ENCODE results near the gene CYP2A7. TPM values are rescaled to one million over a fixed set of nuclear protein-coding genes. Genes with fewer than 3 reads are reported as not detected.
"Not testable (repeated sequence)": the region's sequence is repeated elsewhere in the genome, so short reads cannot be mapped to it uniquely, and the experiment has no call there.

CYP2A7 gene
- not detected in 2 replicates for total RNA-seq
- long read RNA-seq, result 0 reads

GRCh38 chr19:40882062-40882461 lies at the start of gene CYP2A7:
CYP2A7 (minus strand) TSS chr19:40882231; CDS start chr19:40882210, 21 bp downstream.
- H3K4me1 Mint-ChIP-seq (ENCODE audit: unreplicated experiment); H3K27me3 Mint-ChIP-seq (ENCODE audit: unreplicated experiment); H3K36me3 Mint-ChIP-seq (ENCODE audit: unreplicated experiment); H3K4me3 Mint-ChIP-seq (ENCODE audit: unreplicated experiment); H3K9me3 Mint-ChIP-seq (ENCODE audit: unreplicated experiment); H3K27ac Mint-ChIP-seq (ENCODE audit: unreplicated experiment); DNase-seq (ENCODE audit: extremely low spot score, unreplicated experiment): not testable (repeated sequence)

- not testable (repeated sequence) for H3K36me3 Mint-ChIP-seq (ENCODE audit: unreplicated experiment)
- peaks cover 12% of the 10 kb centered on the region for H3K27me3 Mint-ChIP-seq (ENCODE audit: unreplicated experiment)
Measured at GRCh38 chr19:40930799-40931198, 48.8 kb upstream of the CYP2A7 start.

GRCh38 chr19:40929942-40930341 lies 47.9 kb upstream of the CYP2A7 start:
- not testable (repeated sequence) for H3K4me1 Mint-ChIP-seq (ENCODE audit: unreplicated experiment); H3K36me3 Mint-ChIP-seq (ENCODE audit: unreplicated experiment); H3K27ac Mint-ChIP-seq (ENCODE audit: unreplicated experiment); DNase-seq (ENCODE audit: extremely low spot score, unreplicated experiment); H3K4me3 Mint-ChIP-seq (ENCODE audit: unreplicated experiment); H3K9me3 Mint-ChIP-seq (ENCODE audit: unreplicated experiment)
- H3K27me3 Mint-ChIP-seq (ENCODE audit: unreplicated experiment), result peaks cover 12% of the 10 kb centered on the region

More at GRCh38 chr19:40930799-40931198, 48.8 kb upstream of the CYP2A7 start:
- not testable (repeated sequence) for H3K9me3 Mint-ChIP-seq (ENCODE audit: unreplicated experiment); DNase-seq (ENCODE audit: extremely low spot score, unreplicated experiment); H3K4me1 Mint-ChIP-seq (ENCODE audit: unreplicated experiment); H3K27ac Mint-ChIP-seq (ENCODE audit: unreplicated experiment); H3K4me3 Mint-ChIP-seq (ENCODE audit: unreplicated experiment)

- Mint-ChIP-seq H3K27ac (ENCODE audit: unreplicated experiment) (no peak overlapping the region), H3K4me3 (ENCODE audit: unreplicated experiment) (no peak overlapping the region), H3K4me1 (ENCODE audit: unreplicated experiment) (no peaks in the 10 kb centered on the region), H3K27me3 (ENCODE audit: unreplicated experiment) (peaks cover 12% of the 10 kb centered on the region), H3K9me3 (ENCODE audit: unreplicated experiment) (no peaks in the 10 kb centered on the region), H3K36me3 (ENCODE audit: unreplicated experiment) (no peaks in the 10 kb centered on the region)
- TF ChIP-seq, protein P1, sequence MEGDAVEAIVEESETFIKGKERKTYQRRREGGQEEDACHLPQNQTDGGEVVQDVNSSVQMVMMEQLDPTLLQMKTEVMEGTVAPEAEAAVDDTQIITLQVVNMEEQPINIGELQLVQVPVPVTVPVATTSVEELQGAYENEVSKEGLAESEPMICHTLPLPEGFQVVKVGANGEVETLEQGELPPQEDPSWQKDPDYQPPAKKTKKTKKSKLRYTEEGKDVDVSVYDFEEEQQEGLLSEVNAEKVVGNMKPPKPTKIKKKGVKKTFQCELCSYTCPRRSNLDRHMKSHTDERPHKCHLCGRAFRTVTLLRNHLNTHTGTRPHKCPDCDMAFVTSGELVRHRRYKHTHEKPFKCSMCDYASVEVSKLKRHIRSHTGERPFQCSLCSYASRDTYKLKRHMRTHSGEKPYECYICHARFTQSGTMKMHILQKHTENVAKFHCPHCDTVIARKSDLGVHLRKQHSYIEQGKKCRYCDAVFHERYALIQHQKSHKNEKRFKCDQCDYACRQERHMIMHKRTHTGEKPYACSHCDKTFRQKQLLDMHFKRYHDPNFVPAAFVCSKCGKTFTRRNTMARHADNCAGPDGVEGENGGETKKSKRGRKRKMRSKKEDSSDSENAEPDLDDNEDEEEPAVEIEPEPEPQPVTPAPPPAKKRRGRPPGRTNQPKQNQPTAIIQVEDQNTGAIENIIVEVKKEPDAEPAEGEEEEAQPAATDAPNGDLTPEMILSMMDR (IDR thresholded peaks at IDR 0.05), result no peak
- no peak for DNase-seq (ENCODE audit: extremely low spot score, unreplicated experiment)
Measured at GRCh38 chr19:40928850-40929249, 46.8 kb upstream of the CYP2A7 start.

DNA sequence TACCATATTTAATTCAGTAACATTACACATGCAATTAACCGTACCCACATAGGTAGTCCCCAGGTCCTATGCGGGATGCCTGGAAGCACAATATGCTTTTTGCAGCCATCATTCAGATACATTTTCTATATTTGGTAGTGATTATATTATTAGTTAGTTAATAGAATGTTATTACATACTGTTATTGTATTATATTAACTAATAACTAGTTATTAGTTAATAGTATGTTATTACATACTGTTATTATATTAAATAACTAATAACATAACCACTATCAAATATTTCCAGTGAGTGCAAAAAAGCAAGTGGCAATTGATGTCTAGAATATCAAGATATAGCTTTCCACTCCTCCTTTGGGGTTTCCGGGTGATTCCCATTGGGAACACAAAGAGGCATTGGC lies 45.5 kb upstream of the CYP2A7 start:
- Mint-ChIP-seq H3K27ac (ENCODE audit: unreplicated experiment) (no peak overlapping the region), H3K4me1 (ENCODE audit: unreplicated experiment) (no peaks in the 10 kb centered on the region), H3K9me3 (ENCODE audit: unreplicated experiment) (no peaks in the 10 kb centered on the region), H3K4me3 (ENCODE audit: unreplicated experiment) (no peak overlapping the region), H3K36me3 (ENCODE audit: unreplicated experiment) (no peaks in the 10 kb centered on the region), H3K27me3 (ENCODE audit: unreplicated experiment) (peaks cover 9% of the 10 kb centered on the region)
- TF ChIP-seq, protein P1 (IDR thresholded peaks at IDR 0.05), result no peak
- DNase-seq (ENCODE audit: extremely low spot score, unreplicated experiment), result no peak

DNA sequence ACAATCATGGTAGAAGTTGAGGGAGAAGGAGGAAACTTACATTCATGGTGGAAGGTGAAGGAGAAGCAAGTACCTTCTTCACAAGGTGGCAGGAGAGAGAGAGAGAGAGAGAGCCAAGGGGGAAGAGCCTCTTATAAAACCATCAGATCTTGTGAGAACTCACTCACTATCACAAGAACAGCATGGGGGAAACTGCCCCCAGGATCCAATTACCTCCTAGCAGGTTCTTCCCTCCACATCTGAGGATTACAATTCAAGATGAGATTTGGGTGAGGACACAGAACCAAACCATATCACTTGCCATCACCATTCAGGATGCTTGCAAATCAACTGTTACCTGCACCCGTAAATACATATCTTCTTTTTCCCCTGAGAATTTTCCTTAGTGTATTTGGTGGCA lies 44.2 kb upstream of the CYP2A7 start:
- not testable (repeated sequence) for H3K4me3 Mint-ChIP-seq (ENCODE audit: unreplicated experiment); H3K27ac Mint-ChIP-seq (ENCODE audit: unreplicated experiment); DNase-seq (ENCODE audit: extremely low spot score, unreplicated experiment); H3K27me3 Mint-ChIP-seq (ENCODE audit: unreplicated experiment); H3K9me3 Mint-ChIP-seq (ENCODE audit: unreplicated experiment); H3K4me1 Mint-ChIP-seq (ENCODE audit: unreplicated experiment); H3K36me3 Mint-ChIP-seq (ENCODE audit: unreplicated experiment)

DNA sequence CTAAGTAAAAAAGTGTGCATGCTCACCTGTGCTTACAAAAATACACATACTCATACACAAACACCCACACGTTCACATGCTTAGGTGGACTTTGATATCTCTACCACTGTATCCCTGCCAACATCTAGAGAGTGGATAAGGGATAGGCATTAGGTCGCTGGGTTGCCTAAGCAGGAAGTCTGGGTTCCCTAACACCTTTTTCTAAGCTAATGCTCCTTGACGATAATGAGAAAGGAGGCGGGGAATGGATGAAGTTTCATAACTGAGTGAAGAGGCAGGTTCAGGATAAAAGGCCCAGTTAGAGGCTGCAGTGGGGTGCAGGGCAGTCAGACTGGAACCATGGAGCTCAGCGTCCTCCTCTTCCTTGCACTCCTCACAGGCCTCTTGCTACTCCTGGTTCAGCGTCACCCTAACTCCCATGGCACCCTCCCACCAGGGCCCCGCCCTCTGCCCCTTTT lies 41.9 kb upstream of the CYP2A7 start:
- TF ChIP-seq, protein P1 (IDR thresholded peaks at IDR 0.05), result no peak
- no peaks in the 10 kb centered on the region for H3K4me1 Mint-ChIP-seq (ENCODE audit: unreplicated experiment)
- DNase-seq (ENCODE audit: extremely low spot score, unreplicated experiment), result no peak
- H3K9me3 Mint-ChIP-seq (ENCODE audit: unreplicated experiment), result peaks cover 4% of the 10 kb centered on the region
- H3K36me3 Mint-ChIP-seq (ENCODE audit: unreplicated experiment), result no peaks in the 10 kb centered on the region
- H3K27ac Mint-ChIP-seq (ENCODE audit: unreplicated experiment), result no peak overlapping the region
- H3K4me3 Mint-ChIP-seq (ENCODE audit: unreplicated experiment), result no peak overlapping the region
- H3K27me3 Mint-ChIP-seq (ENCODE audit: unreplicated experiment), result peaks cover 9% of the 10 kb centered on the region

DNA sequence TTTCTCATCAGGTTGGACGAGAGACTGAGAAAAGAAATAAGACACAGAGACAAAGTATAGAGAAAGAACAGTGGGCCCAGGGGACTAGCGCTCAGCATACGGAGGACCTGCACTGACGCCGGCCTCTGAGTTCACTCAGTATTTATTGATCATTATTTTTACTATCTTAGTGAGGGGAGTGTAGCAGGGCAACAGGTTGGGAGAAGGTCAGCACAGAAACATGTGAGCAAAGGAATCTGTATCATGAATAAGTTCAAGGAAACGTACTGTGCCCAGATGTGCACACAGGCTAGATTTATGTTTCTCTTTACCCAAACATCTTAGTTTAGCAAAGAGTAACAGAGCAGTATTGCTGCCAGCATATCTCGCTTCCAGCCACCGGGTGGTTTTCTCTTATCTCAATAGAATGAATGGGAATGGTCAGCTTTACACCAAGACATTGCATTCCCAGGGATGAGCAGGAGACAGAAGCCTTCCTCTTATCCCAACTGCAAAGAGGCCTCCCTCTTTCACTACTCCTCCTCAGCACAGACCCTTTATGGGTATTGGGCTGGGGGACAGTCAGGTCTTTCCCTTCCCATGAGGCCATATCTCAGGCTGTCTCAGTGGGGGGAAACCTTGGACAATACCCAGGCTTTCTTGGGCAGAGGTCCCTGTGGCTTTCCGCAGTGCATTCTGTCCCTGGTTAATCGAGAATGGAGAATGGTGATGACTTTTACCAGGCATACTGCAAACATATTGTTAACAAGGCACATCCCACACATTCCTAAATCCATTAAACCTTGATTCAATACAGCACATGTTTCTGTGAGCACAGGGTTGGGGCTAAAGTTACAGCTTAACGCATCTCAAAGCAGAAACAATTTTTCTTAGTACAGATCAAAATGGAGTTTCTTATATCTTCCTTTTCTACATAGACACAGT lies 40.5 kb upstream of the CYP2A7 start:
- DNase-seq (ENCODE audit: extremely low spot score, unreplicated experiment); H3K27ac Mint-ChIP-seq (ENCODE audit: unreplicated experiment); H3K36me3 Mint-ChIP-seq (ENCODE audit: unreplicated experiment); H3K4me3 Mint-ChIP-seq (ENCODE audit: unreplicated experiment); H3K9me3 Mint-ChIP-seq (ENCODE audit: unreplicated experiment); H3K4me1 Mint-ChIP-seq (ENCODE audit: unreplicated experiment); H3K27me3 Mint-ChIP-seq (ENCODE audit: unreplicated experiment): not testable (repeated sequence)

Measured in osteocyte (in vitro differentiated cells).